Fibroblast of villous mesenchyme (primary cell): ENCODE results near the gene RHBDD2. TPM values are rescaled to one million over a fixed set of nuclear protein-coding genes. Genes with fewer than 3 reads are reported as not detected.
"Not testable (repeated sequence)": the region's sequence is repeated elsewhere in the genome, so short reads cannot be mapped to it uniquely, and the experiment has no call there.

Source experiments
- DNase-seq: peaks from one replicate; pipeline ENCODE4 v3.0.0-alpha.2; 2010; ENCODE audit warnings: low read depth
- H3K4me3 ChIP-seq: 2 replicates; pipeline ENCODE4 v1.5.1; 2011; ENCODE audit warnings: low read depth, mild to moderate bottlenecking, low read length
- total RNA-seq: library from RNA; depleted of rRNA; stranded (reverse); fragments of >200 nt; gene quantifications from 2 replicates; pipeline ENCODE4 v1.2.3, GENCODE V29; 2012
- TF ChIP-seq, protein P1 (sequence below): IDR thresholded peaks from 2 replicates; pipeline ENCODE4 v1.5.1; 2012; ENCODE audit warnings: low read depth, mild to moderate bottlenecking, low read length; ENCODE audit not compliant: insufficient read depth

The RHBDD2 gene
- total RNA-seq = 20.7 and 26.1 TPM in 2 replicates

DNA sequence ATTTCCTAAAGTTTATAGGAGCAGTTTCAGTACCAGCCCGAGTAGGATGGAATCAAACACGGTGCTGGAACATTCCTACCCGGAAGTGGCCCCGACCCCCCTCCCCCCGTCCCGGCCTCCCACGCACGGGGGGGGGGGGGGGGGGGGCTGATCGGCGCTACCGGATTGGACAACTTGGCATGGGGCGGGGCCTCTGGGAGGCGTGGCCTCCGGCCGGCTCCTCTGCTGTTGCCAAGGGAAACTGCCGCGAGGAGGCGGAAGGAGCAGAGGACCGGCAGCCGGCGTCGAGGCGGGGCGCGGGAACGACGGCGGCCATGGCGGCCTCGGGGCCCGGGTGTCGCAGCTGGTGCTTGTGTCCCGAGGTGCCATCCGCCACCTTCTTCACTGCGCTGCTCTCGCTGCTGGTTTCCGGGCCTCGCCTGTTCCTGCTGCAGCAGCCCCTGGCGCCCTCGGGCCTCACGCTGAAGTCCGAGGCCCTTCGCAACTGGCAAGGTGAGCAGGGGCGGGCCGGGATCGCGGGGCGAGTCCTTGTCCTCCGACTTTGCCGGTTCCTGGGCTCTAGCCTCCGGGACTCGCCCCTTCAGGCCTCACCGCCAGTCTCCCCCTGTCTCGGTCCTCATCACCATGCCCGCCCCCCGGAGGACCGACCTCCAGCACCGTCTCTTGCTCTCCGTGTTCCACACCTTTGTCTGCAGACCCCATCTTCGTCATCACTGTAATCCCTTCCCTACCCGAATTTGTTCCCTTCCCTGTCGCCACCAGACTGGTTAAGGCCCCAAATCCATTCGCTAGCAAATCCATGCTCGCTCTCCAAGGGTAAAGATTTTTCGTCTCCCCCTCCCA lies at the start of gene RHBDD2:
RHBDD2 (plus strand) TSS at position 266 of the 843 bp plus-strand sequence; CDS start at position 315, 49 bp downstream.
- TF ChIP-seq, protein P1, sequence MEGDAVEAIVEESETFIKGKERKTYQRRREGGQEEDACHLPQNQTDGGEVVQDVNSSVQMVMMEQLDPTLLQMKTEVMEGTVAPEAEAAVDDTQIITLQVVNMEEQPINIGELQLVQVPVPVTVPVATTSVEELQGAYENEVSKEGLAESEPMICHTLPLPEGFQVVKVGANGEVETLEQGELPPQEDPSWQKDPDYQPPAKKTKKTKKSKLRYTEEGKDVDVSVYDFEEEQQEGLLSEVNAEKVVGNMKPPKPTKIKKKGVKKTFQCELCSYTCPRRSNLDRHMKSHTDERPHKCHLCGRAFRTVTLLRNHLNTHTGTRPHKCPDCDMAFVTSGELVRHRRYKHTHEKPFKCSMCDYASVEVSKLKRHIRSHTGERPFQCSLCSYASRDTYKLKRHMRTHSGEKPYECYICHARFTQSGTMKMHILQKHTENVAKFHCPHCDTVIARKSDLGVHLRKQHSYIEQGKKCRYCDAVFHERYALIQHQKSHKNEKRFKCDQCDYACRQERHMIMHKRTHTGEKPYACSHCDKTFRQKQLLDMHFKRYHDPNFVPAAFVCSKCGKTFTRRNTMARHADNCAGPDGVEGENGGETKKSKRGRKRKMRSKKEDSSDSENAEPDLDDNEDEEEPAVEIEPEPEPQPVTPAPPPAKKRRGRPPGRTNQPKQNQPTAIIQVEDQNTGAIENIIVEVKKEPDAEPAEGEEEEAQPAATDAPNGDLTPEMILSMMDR = no peak
- peak within 1 kb of the TSS; percentile 99 for H3K4me3 ChIP-seq

DNA sequence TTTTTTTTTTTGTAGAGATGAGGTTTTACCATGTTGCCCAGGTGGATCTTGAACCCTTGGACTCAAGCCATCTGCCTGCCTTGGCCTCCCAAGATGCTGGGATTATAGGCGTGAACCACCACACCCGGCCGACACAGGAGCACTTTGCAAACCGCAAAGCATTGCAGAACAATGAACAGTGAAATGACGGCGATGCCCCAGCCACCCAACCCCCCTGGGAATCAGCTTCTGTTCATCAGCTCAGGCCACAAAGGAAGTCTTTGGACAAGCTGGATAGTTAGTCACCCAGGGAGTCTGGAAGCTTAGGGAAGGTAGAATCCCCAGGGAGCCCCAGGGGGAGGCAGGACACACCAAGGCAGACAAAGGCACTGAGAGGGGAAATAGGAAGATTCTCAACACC lies 49.2 kb upstream of the RHBDD2 start:
- H3K4me3 ChIP-seq = not testable (repeated sequence)
- peak; percentile 22 for DNase-seq

More for the DNA sequence above, at the start of gene RHBDD2:
- peak; percentile 94 for DNase-seq

DNA sequence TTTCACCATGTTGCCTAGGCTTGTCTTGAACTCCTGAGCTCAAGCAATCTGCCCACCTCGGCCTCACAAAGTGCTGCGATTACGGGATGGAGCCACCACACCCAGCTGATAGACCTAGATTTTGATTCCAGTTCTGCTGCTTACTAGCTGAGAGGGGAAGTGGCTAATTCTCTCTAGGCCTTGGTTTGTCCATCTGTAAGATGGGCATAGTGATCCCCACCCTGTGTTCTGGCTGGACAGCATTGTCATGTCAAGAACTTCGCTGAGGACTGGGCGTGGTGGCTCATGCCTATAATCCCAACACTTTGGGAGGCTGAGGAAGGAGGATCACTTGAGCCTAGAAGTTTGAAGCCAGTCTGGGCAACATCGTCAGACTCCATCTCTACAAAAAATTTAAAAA lies 47.9 kb upstream of the RHBDD2 start:
- H3K4me3 ChIP-seq = no peak overlapping the region
- TF ChIP-seq, protein P1 = no peak
- DNase-seq = no peak

DNA sequence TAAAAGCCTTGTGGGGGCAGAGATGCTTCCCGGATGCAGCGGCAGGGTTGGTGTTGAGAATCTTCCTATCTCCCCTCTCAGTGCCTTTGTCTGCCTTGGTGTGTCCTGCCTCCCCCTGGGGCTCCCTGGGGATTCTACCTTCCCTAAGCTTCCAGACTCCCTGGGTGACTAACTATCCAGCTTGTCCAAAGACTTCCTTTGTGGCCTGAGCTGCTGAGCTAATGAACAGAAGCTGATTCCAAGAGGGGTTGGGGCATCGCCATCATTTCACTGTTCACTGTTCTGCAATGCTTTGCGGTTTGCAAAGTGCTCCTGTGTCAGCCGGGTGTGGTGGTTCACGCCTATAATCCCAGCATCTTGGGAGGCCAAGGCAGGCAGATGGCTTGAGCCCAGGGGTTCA lies 45.2 kb upstream of the RHBDD2 start:
- not testable (repeated sequence) for H3K4me3 ChIP-seq, DNase-seq

DNA sequence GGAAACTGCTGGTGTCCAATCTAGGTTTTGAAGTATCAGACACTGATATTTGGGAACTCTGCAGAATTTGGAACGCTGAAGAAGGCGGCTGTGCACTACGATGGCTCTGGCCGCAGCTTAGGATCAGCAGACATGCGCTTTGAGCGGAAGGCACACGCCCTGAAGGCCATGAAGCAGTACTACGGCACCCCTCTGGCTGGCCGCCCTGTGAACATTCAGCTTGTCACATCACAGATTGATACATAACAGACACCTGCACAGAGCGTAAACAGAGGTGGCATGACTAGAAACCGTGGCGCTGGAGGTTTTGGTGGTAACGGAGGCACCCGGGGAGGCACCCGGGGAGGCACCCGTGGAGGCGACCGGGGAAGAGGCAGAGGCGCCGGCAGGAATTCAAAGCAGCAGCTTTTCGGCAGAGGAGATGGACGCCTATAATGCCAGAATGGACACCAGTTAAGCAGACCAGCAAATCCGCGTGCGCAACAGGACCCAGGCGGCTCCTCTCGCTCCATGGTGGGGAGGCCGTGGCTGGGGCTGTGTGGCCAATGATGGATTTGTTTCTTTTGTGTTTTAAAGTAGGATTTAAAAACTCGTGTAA lies 43.0 kb upstream of the RHBDD2 start:
- H3K4me3 ChIP-seq = no peak overlapping the region
- TF ChIP-seq, protein P1 = no peak
- DNase-seq = no peak

DNA sequence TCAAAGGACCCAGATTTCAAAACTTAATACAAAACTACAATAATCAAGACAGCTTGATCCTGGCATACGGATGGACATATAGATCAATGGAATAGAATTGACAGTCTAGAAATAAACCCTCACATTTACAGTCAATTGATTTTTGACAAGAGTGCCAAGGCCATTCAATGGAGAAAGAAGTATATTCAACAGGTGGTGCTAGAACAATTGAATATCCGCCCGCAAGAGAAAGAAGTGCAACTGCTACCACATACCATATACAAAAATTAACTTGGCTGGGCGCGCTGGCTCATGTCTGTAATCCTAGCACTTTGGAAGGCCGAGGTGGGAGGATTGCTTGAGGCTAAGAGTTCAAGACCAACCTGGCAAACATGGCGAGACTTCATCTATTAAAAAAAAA lies 42.0 kb upstream of the RHBDD2 start:
- no peak overlapping the region for H3K4me3 ChIP-seq
- TF ChIP-seq, protein P1 = no peak
- no peak for DNase-seq

DNA sequence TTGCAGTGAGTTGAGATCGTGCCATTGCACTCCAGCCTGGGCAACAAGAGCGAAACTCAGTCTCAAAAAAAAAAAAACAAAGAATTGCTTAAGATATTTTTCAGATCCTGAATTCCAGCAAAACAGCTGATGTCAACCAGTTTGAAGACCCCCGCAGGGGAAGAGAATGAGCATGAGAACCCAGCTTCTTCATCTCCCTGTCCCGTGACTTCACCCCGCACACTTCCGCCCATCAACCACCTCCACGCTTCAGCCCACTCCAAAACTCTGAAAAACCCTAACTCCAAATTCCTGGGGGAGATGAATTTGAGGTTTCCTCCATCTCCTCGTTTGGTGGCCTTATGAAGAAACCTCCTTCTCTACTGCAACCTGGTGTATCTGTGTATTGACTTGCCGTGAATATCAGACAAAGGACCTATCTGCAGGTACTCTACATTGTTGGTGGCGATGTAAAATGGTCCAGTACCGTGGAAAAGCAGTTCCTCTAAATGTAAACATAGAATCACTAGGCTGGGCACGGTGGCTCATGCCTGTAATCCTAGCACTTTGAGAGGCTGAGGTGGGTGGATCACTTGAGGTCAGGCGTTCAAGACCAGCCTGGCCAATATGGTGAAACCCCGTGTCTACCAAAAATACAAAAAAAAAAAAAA lies 40.4 kb upstream of the RHBDD2 start:
- not testable (repeated sequence) for DNase-seq, H3K4me3 ChIP-seq

DNA sequence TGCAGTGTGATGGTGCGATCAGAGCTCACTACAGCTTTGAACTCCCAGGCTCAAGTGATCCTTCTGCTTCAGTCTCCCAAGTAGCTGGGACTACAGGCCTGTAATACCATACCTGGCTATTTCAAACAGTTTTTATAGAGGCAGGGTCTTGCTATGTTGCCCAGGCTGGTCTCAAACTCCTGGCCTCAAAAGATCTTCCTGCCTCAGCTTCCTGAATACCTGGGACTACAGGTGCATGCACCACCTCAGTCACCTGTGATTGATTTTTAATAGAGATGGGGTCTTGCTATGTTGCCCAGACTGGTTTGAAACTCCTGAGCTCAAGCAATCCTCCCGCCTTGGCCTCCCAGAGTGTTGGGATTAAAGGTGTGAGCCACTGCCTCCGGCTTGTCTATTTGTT lies 38.8 kb upstream of the RHBDD2 start:
- TF ChIP-seq, protein P1 = no peak
- no peak overlapping the region for H3K4me3 ChIP-seq
- no peak for DNase-seq
